B cell (primary cell): ENCODE measurements around the gene ADK. TPM values are rescaled to one million over a fixed set of nuclear protein-coding genes. Genes with fewer than 3 reads are reported as not detected.

Source experiments
- ATAC-seq: fragments of 200-7000 bp; cut with Tn5 transposase; one replicate; pipeline ENCODE4 v1.10.0; 2021; ENCODE audit warnings: low read depth, mild to moderate bottlenecking, moderate number of reproducible peaks, moderate library complexity
- CTCF ChIA-PET: fragments of 350-600 bp; sonication (Branson Sonifier 250); formaldehyde crosslinking; loops from one replicate; lab custom pipeline; 2021; ENCODE audit warnings: antibody characterized with exemption, inconsistent platforms; lab: Charles Lee
- POLR2A ChIA-PET: fragments of 350-600 bp; sonication (Branson Sonifier 250); formaldehyde crosslinking; loops from one replicate; lab custom pipeline; 2021; ENCODE audit warnings: antibody characterized with exemption; lab: Charles Lee
- DNase-seq: peaks from one replicate; pipeline ENCODE4 v3.0.0; 2013
- H2AFZ ChIP-seq: 2 replicates; pipeline ENCODE4 v1.6.1; 2012; ENCODE audit warnings: mild to moderate bottlenecking, low read depth, low read length; ENCODE audit not compliant: insufficient read depth, poor library complexity, severe bottlenecking
- H3K27ac ChIP-seq, 2 donors: 1 replicate in 1 of 2; 2 replicates in 1 of 2; pipeline ENCODE4 v1.5.1; 2012 to 2013; ENCODE audit warnings: low read length in 2 of 2, mild to moderate bottlenecking in 2 of 2, moderate library complexity in 1 of 2
- H3K27me3 ChIP-seq, 4 experiments: fragments of 200-600 bp in 1 of 4; sonication (generic) in 1 of 4; replicated peaks in 1 of 4; 1 replicate in 2 of 4; 2 replicates in 2 of 4; pipeline versions ENCODE4 v1.6.1 to v1.7.0; 2013 to 2016; ENCODE audit warnings: low read length in 3 of 4, mild to moderate bottlenecking in 2 of 4, mixed read lengths in 1 of 4, moderate library complexity in 1 of 4; ENCODE audit not compliant: insufficient read depth in 4 of 4, control insufficient read depth in 3 of 4; ENCODE audit errors: control extremely low read depth in 1 of 4
- H3K36me3 ChIP-seq, 2 experiments: replicated peaks in 1 of 2; 1 replicate in 1 of 2; 2 replicates in 1 of 2; pipeline versions ENCODE4 v1.6.1 to v1.7.1; 2013; ENCODE audit warnings: low read length in 1 of 2; ENCODE audit not compliant: insufficient read depth in 2 of 2, control insufficient read depth in 1 of 2; ENCODE audit errors: control extremely low read depth in 1 of 2, extremely low read depth in 1 of 2
- H3K4me1 ChIP-seq, 2 donors: fragments of 200-600 bp in 1 of 2; sonication (generic) in 1 of 2; 1 replicate in 1 of 2; 2 replicates in 1 of 2; pipeline versions ENCODE4 v1.5.1 to v1.6.1; 2013 to 2017; ENCODE audit warnings: low read length in 2 of 2; ENCODE audit not compliant: control insufficient read depth in 2 of 2, insufficient read depth in 2 of 2
- H3K4me2 ChIP-seq: replicated peaks from 2 replicates; pipeline ENCODE3; 2012; ENCODE audit warnings: mild to moderate bottlenecking, low read depth, low read length; ENCODE audit not compliant: poor library complexity, severe bottlenecking
- H3K4me3 ChIP-seq, 5 experiments: fragments of 200-600 bp in 1 of 5; sonication (generic) in 1 of 5; 1 replicate in 3 of 5; 2 replicates in 2 of 5; pipeline versions ENCODE4 v1.5.1 to v1.7.0; 2011 to 2016; ENCODE audit warnings: low read length in 4 of 5, mild to moderate bottlenecking in 4 of 5, low read depth in 2 of 5, control low read depth in 1 of 5, moderate library complexity in 1 of 5; ENCODE audit not compliant: insufficient read depth in 1 of 5; ENCODE audit errors: control extremely low read depth in 1 of 5, extremely low read depth in 1 of 5
- H3K79me2 ChIP-seq: fragments of 200-600 bp; sonication (generic); one replicate; pipeline ENCODE4 v1.6.0; 2016; ENCODE audit warnings: low read length; ENCODE audit not compliant: control insufficient read depth, insufficient read depth
- H3K9ac ChIP-seq: fragments of 200-600 bp; sonication (generic); 2 replicates; pipeline ENCODE4 v1.6.1; 2017; ENCODE audit warnings: mild to moderate bottlenecking, low read length, moderate library complexity
- H3K9me3 ChIP-seq, 3 donors: one replicate each; pipeline versions ENCODE4 v1.6.1 to v1.7.1; 2013; ENCODE audit warnings: low read length in 2 of 3; ENCODE audit not compliant: control insufficient read depth in 2 of 3, insufficient read depth in 1 of 3; ENCODE audit errors: control extremely low read depth in 1 of 3
- H4K20me1 ChIP-seq: 2 replicates; pipeline ENCODE4 v1.6.0; 2012; ENCODE audit warnings: mild to moderate bottlenecking, low read length; ENCODE audit not compliant: insufficient read depth, control insufficient read depth, poor library complexity, severe bottlenecking
- H3K27ac Mint-ChIP-seq: one replicate; pipeline ENCODE4 v1.8.0; 2021; ENCODE audit warnings: mixed read lengths
- H3K27me3 Mint-ChIP-seq: one replicate; pipeline ENCODE4 v1.8.0; 2021; ENCODE audit warnings: mixed read lengths
- H3K4me1 Mint-ChIP-seq: one replicate; pipeline ENCODE4 v1.8.0; 2021; ENCODE audit warnings: mixed read lengths
- H3K4me3 Mint-ChIP-seq: one replicate; pipeline ENCODE4 v1.8.0; 2021; ENCODE audit warnings: mixed read lengths
- H3K9me3 Mint-ChIP-seq: one replicate; pipeline ENCODE4 v1.8.0; 2022; ENCODE audit warnings: mixed read lengths; ENCODE audit not compliant: insufficient read depth
- CTCF ChIP-seq: fragments of 200-600 bp; IDR thresholded peaks from one replicate; pipeline ENCODE4 v1.8.0; 2022; ENCODE audit warnings: antibody characterized with exemption, mild to moderate bottlenecking
- EZH2 ChIP-seq: IDR thresholded peaks from 2 replicates; pipeline ENCODE4 v1.6.1; 2012; ENCODE audit warnings: borderline replicate concordance, low read depth, mild to moderate bottlenecking, moderate library complexity, low read length; ENCODE audit not compliant: insufficient read depth, poor library complexity, severe bottlenecking
- WGBS: methylation state at CpG from one replicate; pipeline ENCODE4 v1.1.5; 2013; ENCODE audit warnings: missing lambda C conversion rate; ENCODE audit not compliant: insufficient coverage; 5-methylcytosine and 5-hydroxymethylcytosine counted together
- intact Hi-C: fragments of 100-400 bp; cut with micrococcal nuclease; formaldehyde crosslinking; loops from one replicate; pipeline ENCODE4 v1.10.0; 2022
- polyA plus RNA-seq: library from polyadenylated mRNA; depleted of rRNA; stranded (reverse); fragments of >200 nt; gene quantifications from 2 replicates; pipeline ENCODE4 v1.2.3, GENCODE V29; 2012
- total RNA-seq, 2 donors: library from RNA; stranded (reverse); fragments of 120-200 nt in 1 of 2; gene quantifications; 1 replicate in 1 of 2; 2 replicates in 1 of 2; pipeline versions ENCODE4 v1.2.3 to v1.2.4, GENCODE V29; 2013 to 2022

ADK gene
- total and polyA plus RNA-seq, 2 donors (not counting 1 experiment from before 2014, with no cell fraction given): 37.2 to 52.6 TPM

GRCh38 chr10:74556072-74556705 is 405.2 kb downstream of the ADK start:
- Histone ChIP-seq H3K36me3 (peaks cover 0 to 13% of the 10 kb centered on the region in 2 experiments), H3K27me3 (no peaks in the 10 kb centered on the region), H3K4me1 (no peaks in the 10 kb centered on the region), H2AFZ (no peak overlapping the region), H3K9ac (no peak overlapping the region), H4K20me1 (no peaks in the 10 kb centered on the region), H3K4me3 (no peak overlapping the region), H3K4me2 (no peak overlapping the region), H3K27ac (no peak overlapping the region), H3K9me3 (no peaks in the 10 kb centered on the region), H3K79me2 (no peaks in the 10 kb centered on the region)
- H3K27me3 Mint-ChIP-seq: no peaks in the 10 kb centered on the region
- no peak overlapping the region for H3K27ac Mint-ChIP-seq
- H3K4me3 Mint-ChIP-seq: no peak overlapping the region
- H3K4me1 Mint-ChIP-seq: no peaks in the 10 kb centered on the region
- DNase-seq (no peak), ATAC-seq (no peak)
- POLR2A ChIA-PET: interaction anchor here (0.5 kb wide), 1 partner anchor 233 kb away, joined by 3 read pairs; no protein-coding TSS in a partner anchor
- intact Hi-C loops: no loop called here
- H3K9me3 Mint-ChIP-seq: no peaks in the 10 kb centered on the region
- no CpG with 5 or more reads among the region's 2 CpGs for WGBS
- TF ChIP-seq CTCF: no peak
- TF ChIP-seq EZH2: no peak
- CTCF ChIA-PET: no interaction called here

GRCh38 chr10:74557098-74557497 is 406.1 kb downstream of the ADK start:
- TF ChIP-seq CTCF: no peak
- CTCF ChIA-PET: interaction anchor here (0.6 kb wide), 1 partner anchor 463 kb away, joined by 4 read pairs; no protein-coding TSS in a partner anchor
- Histone ChIP-seq H2AFZ (no peak overlapping the region), H3K27me3 (no peaks in the 10 kb centered on the region), H3K79me2 (no peaks in the 10 kb centered on the region), H4K20me1 (no peaks in the 10 kb centered on the region), H3K4me2 (no peak overlapping the region), H3K9me3 (no peaks in the 10 kb centered on the region), H3K9ac (no peak overlapping the region), H3K36me3 (peaks cover 0 to 13% of the 10 kb centered on the region in 2 experiments), H3K4me3 (no peak overlapping the region), H3K27ac (no peak overlapping the region), H3K4me1 (no peaks in the 10 kb centered on the region)
- no peak overlapping the region for H3K27ac Mint-ChIP-seq
- ATAC-seq (no peak), DNase-seq (no peak)
- no peaks in the 10 kb centered on the region for H3K4me1 Mint-ChIP-seq
- intact Hi-C loops: no loop called here
- H3K4me3 Mint-ChIP-seq: no peak overlapping the region
- no peaks in the 10 kb centered on the region for H3K9me3 Mint-ChIP-seq
- POLR2A ChIA-PET: no interaction called here
- no CpG with 5 or more reads among the region's 1 CpG for WGBS
- no peaks in the 10 kb centered on the region for H3K27me3 Mint-ChIP-seq
